GM12891 (cell line): ENCODE data around the gene SRGAP3.

Experiments
- PAX5 ChIP-seq: IDR thresholded peaks from 2 replicates; pipeline ENCODE4 v1.6.1; 2011; ENCODE audit warnings: low read length, moderate library complexity, mild to moderate bottlenecking; ENCODE audit not compliant: insufficient read depth, severe bottlenecking
- POLR2A ChIP-seq: IDR thresholded peaks from 2 replicates; pipeline ENCODE4 v1.6.1; 2011; ENCODE audit warnings: low read depth, low read length, control low read depth
- POLR2AphosphoS5 ChIP-seq: IDR thresholded peaks from 2 replicates; pipeline ENCODE4 v1.6.1; 2011; ENCODE audit warnings: low read depth, low read length, control low read depth
- POU2F2 ChIP-seq: IDR thresholded peaks from 2 replicates; pipeline ENCODE4 v1.6.1; 2011; ENCODE audit warnings: low read depth, mild to moderate bottlenecking, control low read depth, low read length, moderate library complexity
- SPI1 ChIP-seq: IDR thresholded peaks from 2 replicates; pipeline ENCODE4 v1.6.1; 2011; ENCODE audit warnings: low read depth, low read length, control low read depth
- TAF1 ChIP-seq: IDR thresholded peaks from 2 replicates; pipeline ENCODE4 v1.6.1; 2011; ENCODE audit warnings: low read depth, low read length, control low read depth

- TF ChIP-seq TAF1: no peak
- TF ChIP-seq POLR2A: no peak
- TF ChIP-seq POLR2AphosphoS5: no peak
- no peak for TF ChIP-seq PAX5
- TF ChIP-seq SPI1: no peak
- TF ChIP-seq POU2F2: no peak
Measured at GRCh38 chr3:9204253-9204992, 45.0 kb downstream of the SRGAP3 start.
